Esophagus muscularis mucosa (tissue), 4 donors: ENCODE results near the gene LAPTM5.

ENCODE experiments used
- CTCF ChIP-seq, 3 experiments: fragments of 200-600 bp in 2 of 3; fragments of 450-650 bp in 1 of 3; sonication (generic) in 2 of 3; IDR thresholded peaks; one replicate each; pipeline ENCODE4 v1.5.1; 2017 to 2019; ENCODE audit warnings: antibody characterized with exemption in 3 of 3, mild to moderate bottlenecking in 2 of 3, moderate library complexity in 1 of 3
- EP300 ChIP-seq: sonication (generic); formaldehyde crosslinking; IDR thresholded peaks from one replicate; pipeline ENCODE4 v1.6.1; 2017; ENCODE audit warnings: antibody characterized with exemption
- POLR2A ChIP-seq: fragments of 450-650 bp; IDR thresholded peaks from one replicate; pipeline ENCODE4 v1.6.1; 2017; ENCODE audit warnings: antibody characterized with exemption, moderate library complexity, mild to moderate bottlenecking, low read depth

GRCh38 chr1:30688920-30689794, 68.4 kb downstream of the LAPTM5 start:
- TF ChIP-seq CTCF (IDR thresholded peaks at IDR 0.05) = no peak
- no peak for TF ChIP-seq EP300
- TF ChIP-seq POLR2A = no peak
